Middle frontal gyrus (tissue), 1 donor: ENCODE data around the gene FBLL1.
"Not testable (repeated sequence)": the region's sequence is repeated elsewhere in the genome, so short reads cannot be mapped to it uniquely, and the experiment has no call there.

Source experiments
- DNase-seq: peaks from one replicate; pipeline ENCODE4 v3.0.0-alpha.2; 2015; ENCODE audit warnings: low spot score; ENCODE audit errors: extremely low spot score

Gene FBLL1

DNA sequence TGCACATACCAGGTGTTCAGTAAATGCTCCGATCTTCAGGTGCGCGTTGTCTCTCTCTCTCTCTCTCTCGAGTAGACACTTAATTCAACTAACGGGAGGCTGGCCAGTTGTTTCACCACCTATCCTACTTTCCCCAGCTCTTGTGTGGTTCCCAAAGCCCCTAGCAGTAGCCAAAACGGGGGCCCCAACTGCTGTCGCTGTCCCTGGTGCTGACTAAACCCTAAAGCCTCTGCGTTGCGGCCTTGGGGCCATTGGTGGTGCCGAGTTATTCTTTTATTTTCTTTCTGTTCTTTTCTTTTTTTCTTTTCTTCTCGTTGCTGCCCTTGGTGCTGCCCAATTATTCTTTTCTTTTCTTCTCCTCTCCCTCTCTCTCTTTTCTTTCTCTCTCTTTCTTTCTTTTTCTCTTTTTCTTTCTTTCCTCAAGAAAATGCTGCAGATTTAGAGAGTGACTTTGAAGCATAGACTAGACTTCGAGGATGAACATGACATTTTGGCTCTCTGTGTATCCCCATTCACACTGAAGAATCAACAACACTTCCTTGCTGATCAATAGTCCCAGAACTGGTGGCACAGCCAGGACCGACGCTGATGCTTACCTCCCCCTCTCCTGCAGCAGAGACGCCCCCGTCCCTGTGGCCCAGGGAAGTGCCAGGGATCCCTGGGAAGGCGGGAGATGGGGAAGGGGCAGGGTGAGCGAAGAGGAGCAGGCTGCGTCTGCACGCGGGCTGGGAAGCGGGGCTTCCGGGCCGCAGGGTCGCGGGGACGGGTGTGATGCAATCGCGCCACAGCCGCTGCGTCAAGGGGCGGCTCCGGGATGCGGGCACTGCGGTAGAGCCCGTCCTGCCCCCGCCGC is at the start of gene FBLL1:
Gene FBLL1, plus strand, starts transcription at position 785 of the 853 bp plus-strand sequence. CDS start 200 bp downstream, outside the sequence.
- no peak for DNase-seq

DNA sequence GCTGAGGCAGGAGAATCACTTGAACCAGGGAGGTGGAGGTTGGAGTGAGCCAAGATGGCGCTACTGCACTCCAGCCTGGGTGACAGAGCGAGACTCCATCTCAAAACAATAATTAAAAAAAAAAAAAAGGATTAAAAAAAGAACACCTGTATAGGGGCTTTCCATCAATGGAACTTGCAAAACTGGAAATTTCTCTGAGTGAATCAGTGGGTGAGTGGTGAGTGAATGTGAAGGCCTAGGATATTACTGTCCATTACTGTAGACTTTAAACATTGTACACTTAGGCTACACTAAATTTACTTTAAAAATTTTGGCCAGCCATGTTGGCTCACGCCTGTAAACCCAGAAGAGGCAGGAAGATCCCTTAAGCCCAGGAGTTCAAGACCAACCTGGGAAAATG is 48.5 kb upstream of the FBLL1 start:
- DNase-seq, result no peak

GRCh38 chr5:168481330-168481788 is 47.7 kb upstream of the FBLL1 start:
- no peak for DNase-seq

GRCh38 chr5:168482361-168482760 is 46.7 kb upstream of the FBLL1 start:
- DNase-seq, result no peak

DNA sequence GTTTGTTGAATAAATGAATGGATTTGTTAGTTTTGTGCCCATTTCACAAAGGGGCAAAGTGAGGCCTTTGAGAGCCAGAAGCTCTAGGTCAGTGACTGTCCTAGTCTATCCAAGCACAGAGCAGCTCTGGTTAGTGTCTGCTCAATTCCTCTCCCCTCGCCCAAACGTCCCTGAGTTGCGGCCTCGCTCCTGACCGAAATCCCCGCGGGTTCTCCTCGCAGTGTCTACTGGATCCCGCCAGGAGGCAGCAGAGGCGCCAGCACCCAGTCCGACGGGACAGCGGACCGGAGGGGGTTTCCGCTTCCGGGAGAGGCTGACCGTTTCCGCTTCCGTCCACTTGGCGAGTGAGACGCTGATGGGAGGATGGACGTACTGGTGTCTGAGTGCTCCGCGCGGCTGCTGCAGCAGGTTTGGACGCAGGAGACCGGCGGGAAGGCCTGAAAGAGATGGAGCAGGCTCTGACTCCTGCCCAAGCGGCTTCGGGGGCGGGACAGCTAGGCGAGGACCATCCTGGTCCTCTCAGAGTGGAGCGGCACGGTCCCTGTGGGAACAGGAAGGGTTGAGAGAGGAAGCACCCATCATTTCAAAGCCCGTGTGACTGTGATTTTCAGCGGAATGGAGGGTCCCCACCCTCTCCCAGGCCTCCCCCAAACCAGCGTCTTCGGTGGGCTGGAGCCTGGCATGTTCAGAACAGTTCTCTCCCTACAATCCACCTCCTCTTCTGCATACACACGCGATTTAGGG is 42.8 kb upstream of the FBLL1 start, which contains the start of gene RARS1:
Gene RARS1, plus strand, starts transcription at position 336 of the 744 bp plus-strand sequence. Its CDS starts 28 bp downstream, at position 364.
- peak; percentile 95 for DNase-seq

GRCh38 chr5:168489059-168489458 is 40.0 kb upstream of the FBLL1 start:
- DNase-seq, result no peak

GRCh38 chr5:168494057-168494555 is 35.0 kb upstream of the FBLL1 start:
- no peak for DNase-seq

- DNase-seq, result no peak
Measured at GRCh38 chr5:168502563-168503237, 26.4 kb upstream of the FBLL1 start.

DNA sequence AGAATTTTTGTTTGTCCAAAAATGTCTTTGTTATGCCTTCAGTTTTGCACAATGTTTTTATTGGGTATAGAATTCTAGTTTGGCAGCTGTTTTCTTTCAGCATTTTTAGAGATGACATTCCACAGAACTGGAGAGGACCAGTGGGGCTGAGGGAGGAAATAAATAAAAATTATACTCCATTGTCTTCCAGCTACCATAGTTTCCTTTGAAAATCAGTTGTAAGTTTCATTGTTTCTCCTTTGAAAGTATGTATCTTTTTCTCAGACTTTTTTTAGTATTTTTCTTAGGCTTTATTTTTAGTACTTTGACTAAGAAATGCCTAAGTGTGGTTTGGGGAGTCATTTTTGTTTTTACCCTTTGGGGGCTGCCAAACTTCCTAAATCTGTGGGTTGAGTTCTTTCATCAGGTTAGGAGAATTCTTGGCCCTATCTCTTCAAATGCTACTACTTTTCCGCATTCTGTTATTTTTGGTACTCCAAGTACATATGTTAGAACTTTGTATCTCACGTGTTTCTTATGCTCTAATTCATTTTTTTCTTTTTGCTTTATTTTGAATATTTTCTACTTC is 15.2 kb upstream of the FBLL1 start:
- no peak for DNase-seq

DNA sequence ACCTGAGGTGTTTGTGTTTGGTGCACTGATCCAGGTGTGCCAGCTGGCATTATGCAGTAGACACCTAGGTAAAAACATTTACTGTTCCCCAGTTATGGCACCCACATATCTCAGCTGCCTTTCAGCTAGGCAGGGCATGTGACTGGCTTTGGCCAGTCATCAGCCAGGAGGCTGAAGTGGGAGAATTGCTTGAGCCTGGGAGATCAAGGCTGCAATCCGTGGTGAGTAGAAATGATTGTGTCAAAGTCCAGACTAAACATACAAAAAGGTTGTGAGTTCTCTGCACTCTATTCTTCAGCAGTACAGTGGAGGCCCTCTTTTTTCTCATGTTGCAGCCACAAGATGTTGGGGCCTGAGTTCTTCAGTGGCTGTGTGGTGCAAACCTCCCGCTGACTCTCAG is 3.2 kb upstream of the FBLL1 start:
- DNase-seq, result no peak

GRCh38 chr5:168527756-168528295 is 1.3 kb upstream of the FBLL1 start:
- no peak for DNase-seq

GRCh38 chr5:168529374-168530234 is 499 bp downstream of the FBLL1 start:
- DNase-seq, result no peak

- DNase-seq, result no peak
Measured at GRCh38 chr5:168530621-168531150, 1.6 kb downstream of the FBLL1 start.

DNA sequence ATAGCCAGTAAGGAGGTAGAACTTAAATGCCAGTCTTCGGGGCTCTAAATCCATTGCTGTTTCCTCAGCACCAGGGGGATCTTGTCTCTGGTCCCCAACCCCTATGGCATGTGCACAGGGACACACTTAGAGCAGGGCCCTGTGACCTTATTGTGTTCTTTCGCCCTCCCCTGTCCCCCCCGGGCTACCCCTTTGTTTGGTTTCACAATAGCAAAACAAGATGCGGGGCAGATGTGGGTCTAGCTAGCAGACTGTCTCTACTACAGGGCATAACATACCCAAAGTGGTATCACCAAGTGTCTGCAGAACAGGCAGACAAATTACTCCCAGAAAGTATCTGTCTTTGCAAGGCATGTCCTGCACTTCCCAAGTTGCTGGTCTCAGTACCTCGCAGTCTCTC is 2.1 kb downstream of the FBLL1 start:
- no peak for DNase-seq

- no peak for DNase-seq
Measured at GRCh38 chr5:168531987-168532864, 3.1 kb downstream of the FBLL1 start.

DNA sequence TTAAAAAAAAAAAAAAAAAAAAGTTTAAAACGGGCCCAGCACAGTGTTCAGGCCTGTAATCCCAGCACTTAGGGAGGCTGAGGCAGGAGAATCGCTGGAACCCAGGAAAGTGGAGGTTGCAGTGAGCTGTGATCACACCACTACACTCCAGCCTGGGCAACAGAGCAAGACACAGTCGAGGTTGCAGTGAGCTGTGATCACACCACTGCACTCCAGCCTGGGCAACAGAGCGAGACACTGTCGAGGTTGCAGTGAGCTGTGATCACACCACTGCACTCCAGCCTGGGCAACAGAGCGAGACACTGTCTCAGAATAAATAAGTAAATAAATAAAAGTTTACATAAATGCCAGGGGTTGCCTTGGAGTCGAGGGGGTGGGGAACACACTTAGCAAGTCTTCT is 5.2 kb downstream of the FBLL1 start:
- not testable (repeated sequence) for DNase-seq

DNA sequence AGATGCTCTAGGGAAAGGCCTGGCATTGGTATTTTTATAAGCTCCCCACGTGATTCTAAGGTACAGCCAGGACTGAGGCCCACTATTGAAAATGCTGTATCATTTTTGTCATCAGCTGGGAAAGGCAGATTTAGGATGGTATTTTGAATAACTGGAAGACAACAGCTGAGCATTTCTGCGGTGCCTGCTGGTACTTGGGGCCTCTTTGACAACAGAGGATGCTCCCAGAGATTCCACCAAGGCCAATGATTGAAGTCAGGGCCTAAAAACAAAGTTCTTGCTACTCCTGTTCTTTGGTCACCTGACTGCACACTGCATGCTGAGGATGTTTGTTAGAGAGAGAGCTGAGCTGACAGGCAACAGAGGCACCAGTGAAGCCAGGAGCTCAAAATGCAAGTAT is 8.1 kb downstream of the FBLL1 start:
- DNase-seq, result no peak

- DNase-seq, result no peak
Measured at GRCh38 chr5:168549554-168549953, 20.4 kb downstream of the FBLL1 start.

DNA sequence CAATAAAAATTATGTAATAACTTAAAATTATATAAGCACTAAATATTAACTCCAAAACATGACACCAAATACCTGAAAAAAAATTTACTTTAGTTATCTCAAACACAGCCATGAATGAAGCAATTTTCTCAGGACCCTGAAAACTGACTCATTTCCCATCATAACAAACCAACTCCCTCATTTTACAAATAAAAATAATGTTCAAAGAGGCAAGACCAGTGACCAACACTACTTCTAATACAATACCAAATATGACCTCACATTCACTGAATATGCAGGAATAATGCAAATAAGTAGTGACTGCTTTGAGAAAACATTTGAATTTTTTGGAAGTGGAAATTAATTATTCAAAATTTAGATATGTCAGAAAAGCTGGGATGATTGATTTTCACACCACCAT is 21.6 kb downstream of the FBLL1 start:
- no peak for DNase-seq
